Progenitor cell of endocrine pancreas (in vitro differentiated cells): ENCODE measurements around the gene FAXC. TPM values are rescaled to one million over a fixed set of nuclear protein-coding genes. Genes with fewer than 3 reads are reported as not detected.

Experiments
- DNase-seq: peaks from one replicate; pipeline ENCODE4 v3.0.0; 2021; ENCODE audit warnings: low spot score; ENCODE audit not compliant: unreplicated experiment
- H3K27ac Mint-ChIP-seq: 2 replicates; pipeline ENCODE4 v1.8.0; 2021; ENCODE audit warnings: mild to moderate bottlenecking, moderate library complexity, mixed read lengths
- H3K27me3 Mint-ChIP-seq: 2 replicates; pipeline ENCODE4 v1.8.0; 2021; ENCODE audit warnings: mixed read lengths
- H3K36me3 Mint-ChIP-seq: 2 replicates; pipeline ENCODE4 v1.8.0; 2022; ENCODE audit warnings: mixed read lengths; ENCODE audit not compliant: insufficient read depth
- H3K4me1 Mint-ChIP-seq: 2 replicates; pipeline ENCODE4 v1.8.0; 2021; ENCODE audit warnings: low read depth, mixed read lengths
- H3K4me3 Mint-ChIP-seq: 2 replicates; pipeline ENCODE4 v1.8.0; 2021; ENCODE audit warnings: low read depth, mild to moderate bottlenecking, moderate library complexity, mixed read lengths
- H3K9me3 Mint-ChIP-seq: 2 replicates; pipeline ENCODE4 v1.8.0; 2021; ENCODE audit warnings: low read depth, mixed read lengths
- total RNA-seq: library from RNA; stranded (reverse); gene quantifications from 2 replicates; pipeline ENCODE4 v1.2.1, GENCODE V29; 2021
- TF ChIP-seq, protein P1 (sequence below): fragments of 200-600 bp; sonication (generic); IDR thresholded peaks from one replicate; pipeline ENCODE4 v1.5.0; 2021; ENCODE audit warnings: antibody characterized with exemption, mild to moderate bottlenecking; ENCODE audit not compliant: unreplicated experiment

The FAXC gene
- total RNA-seq, 1 donor from 2014 or later, result 20.7 TPM

DNA sequence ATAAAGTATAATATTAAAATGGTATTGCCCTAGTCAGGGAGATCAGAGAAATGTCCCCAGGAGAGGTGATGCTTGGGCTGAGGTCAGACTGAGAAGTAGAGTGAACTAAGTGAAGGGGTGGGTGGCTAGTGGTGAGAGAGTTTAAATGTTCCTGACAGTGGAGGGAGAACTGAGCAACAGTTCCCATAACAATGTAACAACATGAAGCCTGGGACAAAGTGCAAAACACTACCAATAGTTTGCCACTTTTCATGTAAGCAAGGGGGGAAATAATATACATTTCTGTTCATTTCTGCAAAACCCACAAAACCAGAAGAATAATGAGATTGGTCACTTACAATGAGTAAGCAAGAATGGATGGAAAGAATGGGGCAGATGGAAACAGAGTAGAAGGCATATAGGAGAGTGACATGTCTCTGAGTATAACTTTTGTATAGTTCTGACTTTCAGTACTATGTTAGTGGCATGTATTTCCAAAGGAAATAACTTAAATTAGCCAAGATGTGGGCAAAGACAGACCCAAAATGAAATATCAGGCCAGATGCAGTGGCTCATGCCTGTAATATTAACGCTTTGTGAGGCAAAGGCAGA lies 13.3 kb upstream of the FAXC start:
- no peaks in the 10 kb centered on the region for H3K4me1 Mint-ChIP-seq

DNA sequence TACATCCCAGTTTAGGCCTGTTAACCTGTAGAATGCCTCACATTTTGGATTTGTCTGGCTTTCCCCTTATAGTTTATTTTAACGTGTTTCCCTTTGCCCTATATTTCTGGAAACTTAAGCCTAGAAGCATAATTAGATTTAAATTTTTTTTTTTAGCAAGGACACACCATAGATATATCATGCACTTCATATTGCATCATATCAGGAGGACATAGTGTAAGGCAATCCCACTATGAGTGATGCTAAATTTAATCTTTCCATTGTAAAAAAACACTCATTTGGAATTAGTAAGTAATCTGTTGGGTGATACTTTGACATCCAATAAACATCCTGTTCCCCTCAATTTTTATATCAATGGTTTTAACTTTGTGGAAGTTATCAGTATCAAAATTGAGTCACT lies 10.3 kb upstream of the FAXC start:
- no peak for DNase-seq
- Mint-ChIP-seq H3K36me3 (no peaks in the 10 kb centered on the region), H3K9me3 (no peaks in the 10 kb centered on the region), H3K4me3 (no peak overlapping the region), H3K27me3 (peaks cover 25% of the 10 kb centered on the region), H3K27ac (no peak overlapping the region), H3K4me1 (no peaks in the 10 kb centered on the region)
- TF ChIP-seq, protein P1, sequence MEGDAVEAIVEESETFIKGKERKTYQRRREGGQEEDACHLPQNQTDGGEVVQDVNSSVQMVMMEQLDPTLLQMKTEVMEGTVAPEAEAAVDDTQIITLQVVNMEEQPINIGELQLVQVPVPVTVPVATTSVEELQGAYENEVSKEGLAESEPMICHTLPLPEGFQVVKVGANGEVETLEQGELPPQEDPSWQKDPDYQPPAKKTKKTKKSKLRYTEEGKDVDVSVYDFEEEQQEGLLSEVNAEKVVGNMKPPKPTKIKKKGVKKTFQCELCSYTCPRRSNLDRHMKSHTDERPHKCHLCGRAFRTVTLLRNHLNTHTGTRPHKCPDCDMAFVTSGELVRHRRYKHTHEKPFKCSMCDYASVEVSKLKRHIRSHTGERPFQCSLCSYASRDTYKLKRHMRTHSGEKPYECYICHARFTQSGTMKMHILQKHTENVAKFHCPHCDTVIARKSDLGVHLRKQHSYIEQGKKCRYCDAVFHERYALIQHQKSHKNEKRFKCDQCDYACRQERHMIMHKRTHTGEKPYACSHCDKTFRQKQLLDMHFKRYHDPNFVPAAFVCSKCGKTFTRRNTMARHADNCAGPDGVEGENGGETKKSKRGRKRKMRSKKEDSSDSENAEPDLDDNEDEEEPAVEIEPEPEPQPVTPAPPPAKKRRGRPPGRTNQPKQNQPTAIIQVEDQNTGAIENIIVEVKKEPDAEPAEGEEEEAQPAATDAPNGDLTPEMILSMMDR, result no peak

More for the DNA sequence above, 13.3 kb upstream of the FAXC start:
- Mint-ChIP-seq H3K27ac (no peak overlapping the region), H3K4me3 (no peak overlapping the region), H3K27me3 (peaks cover 6% of the 10 kb centered on the region), H3K9me3 (no peaks in the 10 kb centered on the region), H3K36me3 (no peaks in the 10 kb centered on the region)
- no peak for DNase-seq
- TF ChIP-seq, protein P1, result no peak

DNA sequence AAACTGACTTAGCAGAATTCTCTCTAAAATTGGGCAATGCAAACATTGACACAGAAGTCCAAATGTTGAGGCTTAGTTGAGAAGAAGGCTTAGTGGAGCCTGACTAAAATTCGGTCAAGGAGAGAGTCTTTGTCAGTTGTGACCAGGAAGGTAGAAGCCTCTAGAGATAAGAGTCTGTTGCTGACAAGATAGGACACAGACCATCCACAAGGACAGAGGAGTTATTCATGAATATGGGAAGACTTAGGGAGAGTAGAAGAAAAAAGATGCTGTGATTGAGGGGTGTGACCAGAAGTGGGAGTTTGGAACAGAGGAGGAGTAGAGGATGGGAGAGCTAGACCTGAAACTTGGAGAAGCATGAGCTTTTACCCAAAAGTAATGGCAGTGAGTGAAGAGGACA lies 7.2 kb upstream of the FAXC start:
- no peak overlapping the region for H3K27ac Mint-ChIP-seq
- H3K4me1 Mint-ChIP-seq, result no peaks in the 10 kb centered on the region
- peaks cover 34% of the 10 kb centered on the region for H3K27me3 Mint-ChIP-seq

DNA sequence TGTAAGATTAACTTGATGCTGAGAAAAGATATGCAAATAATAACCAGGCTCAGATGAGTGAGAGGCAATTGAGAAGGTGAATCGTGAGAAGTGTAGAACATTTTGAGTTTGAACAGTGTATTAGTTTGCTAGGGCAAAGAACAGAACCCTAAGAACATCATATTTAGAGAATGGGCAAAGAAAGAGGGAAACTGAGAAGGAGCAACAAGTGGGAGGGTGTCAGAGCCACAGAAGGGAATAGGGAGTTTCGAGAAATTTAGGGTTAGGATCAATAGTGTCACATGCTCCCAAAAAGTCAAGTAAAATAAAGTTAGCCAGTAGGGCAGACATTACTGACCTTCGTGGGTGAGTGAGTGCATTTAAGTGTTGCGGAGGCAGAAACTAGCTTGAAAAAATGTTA lies 5.5 kb upstream of the FAXC start:
- H3K36me3 Mint-ChIP-seq, result no peaks in the 10 kb centered on the region
- TF ChIP-seq, protein P1, result no peak

More for the DNA sequence above, 7.2 kb upstream of the FAXC start:
- Mint-ChIP-seq H3K4me3 (no peak overlapping the region), H3K36me3 (no peaks in the 10 kb centered on the region), H3K9me3 (no peaks in the 10 kb centered on the region)
- no peak for DNase-seq
- TF ChIP-seq, protein P1, result no peak

DNA sequence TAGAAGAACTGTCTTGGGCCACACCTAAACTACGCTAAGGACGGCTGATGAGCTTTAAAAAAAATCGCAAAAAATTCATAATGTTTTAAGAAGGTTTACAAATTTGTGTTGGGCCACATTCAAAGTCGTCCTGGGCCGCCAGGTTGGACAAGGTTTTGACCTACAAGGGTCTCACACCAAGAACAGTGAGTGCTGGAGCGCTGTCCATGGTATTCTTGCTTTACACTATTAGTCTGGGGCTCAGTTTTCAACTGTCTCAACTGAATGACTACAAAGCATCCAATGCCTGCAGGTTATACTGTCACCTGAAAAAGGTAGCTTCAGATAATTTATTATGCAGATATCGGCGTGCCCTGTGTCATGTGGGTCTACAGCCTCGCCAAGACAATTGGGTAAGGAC lies 3.7 kb upstream of the FAXC start:
- Mint-ChIP-seq H3K27me3 (peaks cover 30% of the 10 kb centered on the region), H3K27ac (no peak overlapping the region), H3K9me3 (no peaks in the 10 kb centered on the region), H3K36me3 (no peaks in the 10 kb centered on the region), H3K4me1 (peaks cover 15% of the 10 kb centered on the region), H3K4me3 (no peak overlapping the region)
- TF ChIP-seq, protein P1, result no peak
- no peak for DNase-seq

More for the DNA sequence above, 5.5 kb upstream of the FAXC start:
- H3K4me1 Mint-ChIP-seq, result peaks cover 8% of the 10 kb centered on the region
- no peak for DNase-seq
- peaks cover 30% of the 10 kb centered on the region for H3K27me3 Mint-ChIP-seq
- no peak overlapping the region for H3K27ac Mint-ChIP-seq
- no peak overlapping the region for H3K4me3 Mint-ChIP-seq
- no peaks in the 10 kb centered on the region for H3K9me3 Mint-ChIP-seq
